Measurements from ENCODE around the gene PRRT2. TPM values are rescaled to one million over a fixed set of nuclear protein-coding genes. Genes with fewer than 3 reads are reported as not detected.

PRRT2 gene
- total RNA-seq, 1 donor from 2014 or later: 10.6 TPM

- DNase-seq (ENCODE audit: low spot score): no peak
Observed at GRCh38 chr16:29862383-29862883, 50.4 kb downstream of the PRRT2 start.

- peak; percentile 94 for DNase-seq (ENCODE audit: low spot score)
Observed at GRCh38 chr16:29862884-29863668, 51.1 kb downstream of the PRRT2 start, which contains the start of gene CDIPT. Gene CDIPT, minus strand, starts transcription at chr16:29863226. Its CDS starts 369 bp downstream, at chr16:29862857.

DNA sequence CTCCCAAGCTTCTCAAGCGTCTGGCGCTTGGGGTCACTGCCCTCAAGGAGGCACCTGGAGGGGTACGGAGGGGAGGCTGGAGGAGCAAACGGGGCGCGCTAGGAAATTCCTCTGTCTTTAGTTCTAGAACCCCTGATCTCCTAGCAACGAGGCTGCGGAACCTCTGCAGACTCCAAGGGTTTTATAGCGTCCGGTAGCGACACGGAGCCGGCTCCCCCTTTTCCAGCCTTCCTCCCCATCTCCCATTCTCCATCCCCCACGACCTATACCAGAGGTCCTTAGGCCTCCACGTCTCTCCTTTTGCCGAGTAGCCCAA lies 51.6 kb downstream of the PRRT2 start:
- no peak for DNase-seq (ENCODE audit: low spot score)

DNA sequence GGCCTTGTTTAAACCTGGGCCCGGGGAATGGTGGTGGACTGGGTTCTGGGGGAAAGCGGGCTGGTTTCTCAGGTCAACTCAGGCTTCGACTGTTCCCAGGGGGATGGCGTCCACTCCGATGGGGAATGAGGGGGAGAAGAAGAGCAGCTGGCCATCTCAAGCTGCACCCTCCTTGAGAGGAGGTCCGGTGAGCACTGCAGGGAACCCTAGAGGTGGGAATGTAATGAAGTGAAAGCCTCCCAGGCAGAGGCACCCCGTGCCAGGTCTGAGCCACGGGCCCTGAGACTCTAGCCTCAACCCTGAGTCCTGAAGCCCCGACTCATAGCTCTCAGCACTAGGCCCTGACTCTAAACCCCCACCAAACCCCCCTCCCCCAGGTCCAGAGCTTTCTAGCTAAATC lies 52.2 kb downstream of the PRRT2 start:
- no peak for DNase-seq (ENCODE audit: low spot score)

Other genes with a start within 250 kb of the PRRT2 start
- gene SPN, start 148.9 kb upstream of the PRRT2 start, total RNA-seq: 4.2 TPM
- 24.7 TPM for gene QPRT, start 133.0 kb upstream of the PRRT2 start, total RNA-seq
- gene C16orf54, start 66.2 kb upstream of the PRRT2 start, total RNA-seq: 1.6 TPM
- gene ZG16, start 33.9 kb upstream of the PRRT2 start, total RNA-seq: not detected
- 34.3 TPM for gene KIF22, start 21.4 kb upstream of the PRRT2 start, total RNA-seq
- gene MAZ, start 5.7 kb upstream of the PRRT2 start, total RNA-seq: 143 TPM
- gene PAGR1, start 4.0 kb downstream of the PRRT2 start, total RNA-seq: 20.7 TPM
- 158 TPM for gene MVP, start 8.3 kb downstream of the PRRT2 start, total RNA-seq
- 71.4 TPM for gene CDIPT, start 51.0 kb downstream of the PRRT2 start, total RNA-seq
- gene SEZ6L2, start 87.4 kb downstream of the PRRT2 start, total RNA-seq: 7.5 TPM
- 1.2 TPM for gene ASPHD1, start 88.3 kb downstream of the PRRT2 start, total RNA-seq
- 33.6 TPM for gene KCTD13, start 114.0 kb downstream of the PRRT2 start, total RNA-seq
- gene TMEM219, start 149.9 kb downstream of the PRRT2 start, total RNA-seq: 131 TPM
- 45.1 TPM for gene TAOK2, start 161.7 kb downstream of the PRRT2 start, total RNA-seq
- 11.2 TPM for gene HIRIP3, start 183.4 kb downstream of the PRRT2 start, total RNA-seq
- 88.5 TPM for gene INO80E, start 184.0 kb downstream of the PRRT2 start, total RNA-seq
- 3.1 TPM for gene DOC2A, start 198.8 kb downstream of the PRRT2 start, total RNA-seq
- gene C16orf92, start 211.0 kb downstream of the PRRT2 start, total RNA-seq: not detected
- gene TLCD3B, start 219.1 kb downstream of the PRRT2 start, total RNA-seq: not detected

Measured in ureter (tissue), 1 donor.